Suppressor macrophage treated with lipopolysaccharide for 1 hour (primary cell): ENCODE data around the gene SWAP70.
A peak's percentile ranks its signal among the peaks of the same experiment; 100 is the strongest.

Experiments used
- DNase-seq, 3 donors: peaks; one replicate each; pipeline ENCODE4 v3.0.0-alpha.2; 2020 to 2022

Gene SWAP70

DNA sequence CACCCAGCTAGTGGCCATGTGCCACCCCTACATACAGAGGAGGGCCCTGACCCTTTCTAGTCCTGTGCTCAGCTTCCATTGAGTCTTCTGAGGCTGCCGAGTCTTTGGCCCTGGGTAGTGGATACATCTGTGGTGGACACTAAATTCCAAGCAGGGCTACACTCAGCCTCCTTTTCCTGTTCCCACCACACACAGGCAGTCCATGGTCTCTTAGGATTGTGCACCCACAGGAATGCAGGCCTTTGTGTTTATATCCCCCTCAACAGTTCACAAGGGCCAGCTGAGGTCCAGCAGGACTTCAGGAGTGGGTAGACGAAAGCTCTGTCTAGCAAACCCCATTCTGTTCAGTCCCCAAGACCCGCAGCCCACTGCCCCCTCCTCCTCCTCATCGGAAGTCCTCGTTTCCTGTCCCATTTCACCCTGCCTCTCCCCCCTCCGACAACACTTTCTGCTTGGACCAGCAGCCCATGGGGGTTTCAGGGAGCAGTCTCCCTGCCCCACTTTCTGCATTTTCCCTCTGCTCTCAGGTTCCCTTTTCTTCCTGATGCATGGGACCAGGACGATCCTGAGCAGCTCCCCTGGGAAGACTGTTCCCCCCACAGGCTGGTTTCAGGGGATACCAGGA lies 91.8 kb downstream of the SWAP70 start:
- no peak for DNase-seq

DNA sequence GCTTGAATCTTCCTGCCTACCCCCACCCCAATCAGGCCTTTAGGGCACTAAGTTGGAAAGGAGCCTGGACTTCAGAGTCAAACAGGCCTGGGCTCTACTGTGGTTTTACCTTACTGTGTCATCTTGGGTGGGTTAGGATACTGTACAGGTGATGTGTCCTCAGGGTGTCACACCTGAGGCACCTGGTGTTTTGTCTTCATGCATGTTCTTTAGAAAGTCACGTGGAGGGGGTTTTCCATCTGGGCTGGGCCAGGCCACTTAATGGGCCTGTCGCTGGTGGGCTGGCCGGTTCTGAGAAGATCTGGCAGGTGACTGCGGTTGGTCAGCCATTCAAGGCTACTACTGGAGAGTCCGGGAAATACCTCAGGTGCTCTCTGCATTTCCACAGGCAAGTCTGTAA lies 92.6 kb downstream of the SWAP70 start:
- DNase-seq: no peak

DNA sequence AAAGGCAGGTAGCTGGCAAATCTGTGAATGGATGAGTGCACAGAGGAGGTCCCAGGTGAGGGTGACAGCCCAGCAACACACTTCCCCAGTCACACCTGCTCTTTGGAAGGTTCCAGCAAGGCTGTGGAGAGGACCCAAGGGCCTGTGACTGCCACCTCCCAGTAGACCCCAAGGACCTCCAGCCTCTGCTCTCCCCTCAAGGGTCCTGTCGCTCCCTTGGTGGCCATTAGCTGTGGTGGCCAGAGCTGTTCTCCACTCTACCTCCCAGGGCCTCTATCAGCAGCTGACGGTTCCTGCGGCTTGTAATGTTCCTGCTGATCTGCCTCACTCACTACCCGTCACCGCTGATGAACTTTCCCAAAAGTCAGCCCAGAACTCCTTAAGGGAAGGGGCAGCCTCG lies 93.0 kb downstream of the SWAP70 start:
- DNase-seq: no peak

DNA sequence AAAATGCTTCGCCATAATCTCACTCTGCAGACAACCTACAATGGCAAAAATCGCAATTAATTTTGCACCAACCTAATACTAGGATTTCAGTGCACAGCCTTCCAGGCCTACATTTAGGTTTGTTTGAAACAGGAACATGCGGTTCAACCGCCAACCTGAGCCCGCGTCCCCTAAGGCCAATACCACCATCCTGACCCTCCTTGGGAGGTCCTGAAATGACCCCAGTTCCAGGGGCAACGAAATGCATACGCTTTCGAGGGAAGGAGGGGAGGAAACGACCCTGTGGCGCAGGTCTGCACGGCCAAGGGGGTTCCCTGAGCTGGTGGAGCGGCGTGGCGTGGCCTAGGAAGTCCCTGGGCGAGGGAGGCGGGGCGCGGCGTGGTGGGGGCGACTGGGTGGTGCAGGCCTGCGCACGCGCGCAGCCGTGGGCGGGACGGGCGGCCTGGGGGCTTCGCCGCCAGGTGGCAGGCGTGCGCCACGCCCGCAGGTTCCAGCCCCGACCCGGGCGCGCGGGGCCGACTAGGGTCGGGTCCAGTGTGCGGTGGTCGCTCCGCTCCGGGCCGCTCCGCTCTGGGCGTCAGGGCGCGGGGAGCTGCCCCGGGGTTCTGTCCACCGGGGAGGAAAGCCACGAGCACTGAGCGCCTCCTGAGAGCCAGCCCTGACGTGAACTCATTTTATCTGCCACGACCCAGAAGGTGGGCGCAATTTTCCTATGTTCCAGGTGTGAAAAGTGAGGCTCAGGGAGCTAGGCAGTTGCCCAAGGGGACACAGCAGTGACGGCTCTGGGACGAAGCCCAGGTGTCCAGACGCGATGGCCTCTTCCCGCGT lies 94.1 kb downstream of the SWAP70 start:
- DNase-seq: peak; percentile 93 to 99 (median 97)

DNA sequence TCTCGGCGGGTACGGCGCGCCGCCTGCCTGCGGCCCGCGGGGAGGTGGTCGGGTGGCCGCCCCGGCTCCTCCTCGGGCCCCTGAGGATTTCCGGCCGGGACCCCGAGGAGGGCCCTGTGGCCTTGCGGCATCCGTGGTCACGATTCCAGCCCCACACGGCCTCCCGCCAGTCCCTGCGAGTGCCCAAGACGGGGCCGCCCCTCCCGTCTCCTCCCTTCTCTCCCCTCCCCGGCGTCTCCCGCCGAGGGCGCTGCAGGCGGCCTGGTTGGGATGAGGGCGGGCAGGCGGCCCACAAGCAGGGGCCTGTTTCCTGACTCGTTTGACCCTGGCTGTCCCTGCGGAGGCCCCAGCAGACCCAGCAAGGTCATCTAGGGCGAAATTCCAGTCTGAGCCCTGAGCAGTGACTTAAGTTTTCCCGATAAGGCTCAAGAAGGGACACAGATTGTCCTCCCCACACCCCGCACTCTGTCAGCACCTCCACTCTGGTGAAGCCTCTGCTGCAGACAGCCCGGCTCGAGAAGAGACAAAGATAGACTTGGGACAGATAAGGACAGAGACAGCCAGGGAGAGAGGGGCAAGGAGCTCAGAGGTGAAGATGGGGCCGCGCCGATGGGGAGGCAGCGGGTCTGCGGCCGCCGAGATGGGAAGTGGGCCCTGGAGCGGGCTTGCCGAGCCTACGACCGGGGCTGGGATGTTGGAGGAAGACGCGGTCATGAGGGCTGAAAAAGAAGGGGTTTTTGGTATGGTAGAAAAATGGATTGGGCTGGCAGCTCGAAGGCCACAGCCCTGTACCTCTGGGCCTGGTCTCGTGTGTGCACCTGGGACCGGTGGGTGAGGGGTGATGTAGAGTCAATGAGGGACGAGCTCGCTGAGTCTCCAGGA lies 95.0 kb downstream of the SWAP70 start:
- peak; percentile 67 to 84 (median 69) for DNase-seq

DNA sequence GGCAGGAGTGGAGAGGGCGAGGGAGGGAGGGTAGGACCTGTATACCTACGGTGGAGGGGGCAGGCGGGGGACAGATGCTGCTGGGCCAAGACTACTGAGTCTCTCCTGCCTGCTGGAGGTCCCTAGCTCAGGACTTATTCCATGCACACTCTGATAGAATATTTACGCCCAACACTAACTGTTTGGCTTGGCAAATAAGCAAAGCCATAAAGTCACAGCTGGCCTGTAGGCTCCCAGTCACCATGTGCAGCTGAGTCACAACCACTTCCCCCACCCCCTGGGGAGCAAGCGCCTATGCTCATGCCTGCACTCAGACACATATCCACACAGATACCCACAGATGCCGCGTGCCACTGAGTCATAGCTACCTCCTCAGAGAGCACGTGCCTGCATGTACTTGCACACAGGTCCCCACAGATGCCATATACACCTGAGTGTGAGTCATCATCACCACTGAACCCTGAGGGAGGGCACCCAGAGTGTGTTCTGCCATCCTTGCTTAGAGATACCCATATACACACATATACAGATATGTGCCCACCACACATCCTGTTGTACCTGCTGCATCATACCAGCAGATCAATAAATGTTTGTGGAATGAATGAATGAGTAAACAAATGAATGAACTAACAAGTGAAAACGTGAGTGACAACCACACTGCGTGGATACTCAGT lies 95.8 kb downstream of the SWAP70 start:
- DNase-seq: peak; percentile 95 to 96 (median 95)

DNA sequence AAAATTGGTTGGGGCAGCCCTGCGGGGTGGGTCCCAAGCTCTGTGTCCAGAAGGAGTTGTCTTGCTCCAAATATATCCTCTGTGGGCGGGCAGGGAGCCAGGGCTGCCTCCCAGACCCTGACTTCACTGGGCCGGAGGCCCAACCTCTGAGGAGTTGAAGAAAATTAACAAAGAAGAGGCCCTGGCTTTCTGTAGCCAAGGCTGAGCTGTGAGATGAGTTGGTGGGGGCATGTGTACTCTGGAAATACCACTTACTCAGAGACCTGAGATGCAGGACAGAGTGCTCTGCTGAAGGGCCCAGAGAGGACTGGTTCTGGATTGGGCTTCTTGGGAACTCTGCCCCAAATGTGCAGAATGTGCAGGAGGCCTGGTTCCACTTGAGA lies 96.3 kb downstream of the SWAP70 start:
- DNase-seq: peak in 2 of 3 donors; percentile 34 to 35

DNA sequence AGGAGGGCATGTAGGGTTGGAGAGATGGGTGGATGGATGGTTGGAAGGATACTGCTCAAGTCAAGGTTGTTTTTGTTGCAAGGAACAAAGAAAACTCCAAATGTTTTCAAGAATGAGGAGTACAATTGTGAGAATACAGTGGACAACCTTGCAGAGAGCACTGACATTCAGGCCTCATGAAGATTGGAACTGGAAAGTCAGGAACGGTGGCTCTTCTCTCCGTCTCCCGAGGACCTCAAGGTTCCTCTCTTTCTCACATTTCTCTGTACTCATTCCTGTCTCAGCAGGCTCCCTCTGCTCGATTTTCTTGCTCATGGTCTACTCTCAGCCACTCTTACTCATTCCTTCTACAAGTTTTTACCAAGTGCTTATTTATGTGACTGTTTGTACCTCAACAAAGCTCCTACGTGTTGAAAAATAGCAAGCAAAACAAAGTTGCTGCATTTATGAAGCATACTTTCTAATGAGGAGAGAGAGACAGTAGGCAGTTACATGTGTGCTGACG lies 97.6 kb downstream of the SWAP70 start:
- DNase-seq: no peak

DNA sequence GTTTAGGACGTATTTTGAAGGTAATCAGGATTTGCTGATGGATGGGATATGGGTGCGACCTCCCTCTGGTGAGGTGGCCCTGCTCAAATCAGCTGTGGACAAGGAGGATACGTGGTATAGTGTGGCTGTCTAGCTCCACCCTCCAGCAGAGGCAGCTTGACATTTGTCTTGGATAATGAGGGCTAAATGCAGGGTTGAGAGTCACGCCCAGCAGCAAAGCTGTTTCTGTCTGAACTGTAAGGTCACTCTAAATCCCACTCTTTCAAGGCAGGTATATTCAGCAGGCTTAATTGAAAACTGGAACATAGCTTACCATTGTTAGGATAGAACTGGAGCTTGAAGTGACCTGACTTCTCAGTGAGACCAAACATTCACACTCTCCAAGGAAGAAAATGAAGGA lies 98.7 kb downstream of the SWAP70 start:
- DNase-seq: no peak

DNA sequence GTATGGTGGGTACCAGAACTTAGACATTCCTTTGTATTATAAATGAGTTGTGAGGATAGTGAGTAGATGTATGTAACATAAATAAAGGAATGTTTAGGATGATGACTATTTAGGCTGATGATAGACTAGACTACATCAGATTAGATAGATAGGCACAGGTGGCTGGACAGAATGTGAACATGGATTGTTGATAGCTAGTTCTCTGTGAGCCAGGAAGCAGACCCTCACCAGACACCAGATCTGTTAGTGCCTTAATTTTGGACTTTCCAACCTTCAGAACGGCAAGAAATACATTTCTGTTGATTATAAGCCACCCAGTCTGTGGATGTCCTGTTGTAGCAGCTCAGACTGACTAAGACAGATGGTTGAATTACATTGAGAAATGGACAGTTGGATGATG lies 99.4 kb downstream of the SWAP70 start:
- DNase-seq: no peak

DNA sequence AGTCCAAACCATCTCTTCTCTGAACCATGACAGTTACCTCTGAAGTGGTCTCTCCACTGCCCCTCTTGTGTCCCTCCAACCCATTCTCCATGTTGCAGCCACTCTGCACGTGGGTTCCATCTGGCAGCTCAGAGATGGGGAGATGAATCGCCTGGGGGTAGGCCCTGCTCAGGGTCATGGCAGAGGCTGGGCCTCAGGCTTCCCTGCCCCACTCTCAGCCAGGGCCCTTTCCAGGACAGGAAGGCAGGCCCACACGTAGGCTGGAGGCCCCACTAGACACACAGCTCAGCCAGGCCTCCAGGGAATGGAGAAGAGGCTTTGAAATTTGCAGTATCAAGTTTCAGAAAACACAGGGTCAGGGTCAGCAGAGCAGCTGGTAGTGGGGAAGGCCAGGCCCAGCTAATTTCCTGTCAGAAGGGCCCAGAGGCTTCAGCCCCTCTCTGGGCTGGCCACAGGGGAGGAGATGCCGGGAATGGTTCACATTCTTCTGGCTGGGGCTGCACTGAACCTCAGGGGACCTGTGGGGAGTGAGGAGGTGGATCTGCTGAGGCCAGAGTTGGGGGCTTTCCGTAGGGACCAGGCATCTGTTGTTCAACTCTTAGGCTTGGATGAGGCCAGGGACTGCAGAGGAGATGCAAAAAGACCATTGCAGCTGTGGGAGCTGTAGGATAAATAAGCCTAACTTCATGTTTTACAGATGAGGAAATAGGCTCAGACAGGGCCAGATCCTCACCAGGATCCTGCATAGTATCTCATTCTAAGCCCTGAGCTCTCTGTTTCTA lies 101.6 kb downstream of the SWAP70 start:
- DNase-seq: no peak

DNA sequence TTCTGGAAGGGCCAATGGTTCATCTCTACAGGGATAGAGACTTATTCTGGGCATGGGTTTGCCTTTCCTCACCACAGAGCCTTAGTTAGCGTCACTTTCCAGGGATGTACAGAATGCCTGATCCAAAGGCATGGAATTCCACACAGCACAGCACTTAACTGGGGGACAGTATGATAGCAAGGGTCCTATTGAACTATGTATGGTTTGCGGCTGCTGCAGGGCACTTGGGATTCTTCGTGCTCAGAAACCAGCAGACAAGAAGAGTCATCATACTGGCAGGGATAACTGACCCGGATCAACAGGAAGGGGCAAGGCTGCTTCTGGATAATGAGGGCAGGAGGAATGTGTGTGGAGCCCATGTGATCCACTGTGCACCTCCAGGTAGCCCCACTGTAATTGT lies 105.7 kb downstream of the SWAP70 start:
- no peak for DNase-seq

DNA sequence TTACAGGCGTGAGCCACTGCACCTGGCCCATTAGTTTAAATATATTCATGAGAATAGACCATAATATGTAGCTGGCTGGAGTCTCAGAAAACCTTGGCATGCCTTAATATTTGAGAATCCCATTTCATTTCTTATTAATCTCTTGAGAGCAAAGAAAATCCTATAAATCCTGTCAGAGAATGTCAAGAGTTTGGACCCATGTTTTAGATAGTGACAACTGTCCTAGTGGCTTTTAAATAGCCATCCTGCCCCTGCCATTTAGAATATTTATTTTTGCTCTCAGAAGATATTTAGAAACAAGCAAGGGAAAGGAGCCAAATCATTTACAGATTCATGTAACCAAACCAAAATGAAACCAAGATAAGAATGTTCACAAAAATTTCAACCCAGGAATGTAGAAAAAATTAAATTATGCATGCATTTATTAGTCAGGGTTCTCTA lies 107.2 kb downstream of the SWAP70 start:
- no peak for DNase-seq

DNA sequence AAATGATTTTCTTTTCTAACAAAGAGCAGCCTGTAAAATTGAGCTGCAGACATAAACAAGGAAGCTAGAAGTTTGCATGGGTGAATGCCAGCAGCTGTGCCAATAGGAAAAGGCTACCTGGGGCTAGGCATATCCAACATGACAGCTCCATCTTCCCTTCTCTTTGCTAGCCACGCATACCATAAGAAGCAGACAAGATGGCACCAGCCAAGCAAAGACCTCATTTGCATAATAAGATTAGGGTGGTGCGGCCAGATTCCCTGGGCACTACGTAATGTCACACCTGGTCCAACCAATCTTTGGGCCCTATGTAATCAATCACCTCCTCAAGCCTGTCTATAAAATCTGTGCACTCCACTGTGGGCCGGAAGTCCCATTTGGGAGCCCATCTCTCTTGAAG lies 108.3 kb downstream of the SWAP70 start:
- DNase-seq: no peak

DNA sequence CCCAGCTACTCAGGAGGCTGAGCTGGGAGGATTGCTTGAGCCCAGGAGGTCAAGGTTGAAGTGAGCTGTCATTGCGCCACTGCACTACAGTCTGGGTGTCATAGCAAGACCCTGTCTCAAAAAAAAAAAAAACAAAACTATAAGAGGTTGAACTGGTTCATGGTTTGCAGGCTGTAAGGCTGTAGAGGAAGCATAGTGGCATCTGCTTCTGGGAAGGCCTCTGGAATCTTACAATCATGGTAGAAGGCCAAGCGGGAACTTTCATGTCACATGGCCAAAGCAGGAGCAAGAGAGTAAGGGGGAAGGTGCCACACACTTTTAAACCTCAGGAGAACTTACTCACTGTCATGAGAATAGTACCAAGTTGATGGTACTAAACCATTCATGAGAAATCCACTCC lies 109.6 kb downstream of the SWAP70 start:
- no peak for DNase-seq

DNA sequence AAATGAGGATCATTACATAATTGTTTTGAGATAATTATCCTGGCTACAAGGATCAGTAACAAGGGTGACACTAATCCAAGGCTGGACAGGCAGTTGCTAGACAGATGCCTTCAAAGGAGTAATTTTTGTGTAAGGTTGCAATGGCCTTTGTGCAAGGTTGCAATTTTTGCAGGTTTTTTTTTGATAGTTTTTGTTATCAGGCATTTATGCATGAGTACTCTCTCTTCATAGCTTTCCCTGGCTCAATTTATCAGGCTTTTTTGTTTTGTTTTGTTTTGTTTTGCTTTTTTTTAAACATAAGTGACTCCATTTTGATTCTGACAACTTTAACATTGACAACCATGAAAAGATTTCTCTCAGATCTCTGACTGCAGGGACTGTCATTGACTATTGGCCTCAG lies 110.2 kb downstream of the SWAP70 start:
- DNase-seq: no peak

DNA sequence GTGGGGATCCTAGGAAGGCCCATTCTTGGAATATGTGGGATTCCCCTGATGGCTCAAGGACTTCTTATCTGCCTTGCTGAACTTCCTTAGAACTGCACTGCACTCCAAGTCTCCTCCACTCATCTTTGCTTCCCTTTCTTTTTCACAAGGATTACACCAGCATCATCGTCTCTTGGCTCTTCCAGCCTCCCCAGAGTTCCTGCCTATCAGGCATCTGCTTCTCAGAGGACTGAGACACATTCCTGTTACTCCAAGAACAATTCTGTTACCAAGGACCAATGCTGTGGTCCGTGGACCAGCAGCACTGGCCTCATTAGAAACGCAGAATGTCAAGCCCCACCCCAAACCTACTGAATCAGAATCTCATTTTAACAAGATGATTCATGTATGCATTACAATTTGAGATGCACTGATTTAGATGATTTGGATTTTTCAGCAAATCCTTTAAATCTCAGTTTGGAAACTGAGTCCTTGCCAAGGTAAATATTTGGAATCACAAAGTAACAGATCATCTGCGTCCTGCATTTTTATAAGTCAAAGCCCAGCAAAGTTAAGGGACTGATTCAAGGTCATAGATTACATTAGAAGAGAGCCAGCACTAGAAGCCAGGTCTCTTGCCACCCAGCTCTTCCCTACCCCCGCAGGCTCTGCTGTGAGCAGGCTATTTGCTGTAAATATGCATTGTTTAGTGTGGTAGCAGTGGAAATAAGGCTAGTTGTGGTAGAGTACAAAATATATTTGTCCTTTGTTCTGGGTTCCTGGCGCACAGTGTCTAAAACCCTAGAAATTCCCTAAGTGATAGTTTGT lies 110.9 kb downstream of the SWAP70 start:
- no peak for DNase-seq

DNA sequence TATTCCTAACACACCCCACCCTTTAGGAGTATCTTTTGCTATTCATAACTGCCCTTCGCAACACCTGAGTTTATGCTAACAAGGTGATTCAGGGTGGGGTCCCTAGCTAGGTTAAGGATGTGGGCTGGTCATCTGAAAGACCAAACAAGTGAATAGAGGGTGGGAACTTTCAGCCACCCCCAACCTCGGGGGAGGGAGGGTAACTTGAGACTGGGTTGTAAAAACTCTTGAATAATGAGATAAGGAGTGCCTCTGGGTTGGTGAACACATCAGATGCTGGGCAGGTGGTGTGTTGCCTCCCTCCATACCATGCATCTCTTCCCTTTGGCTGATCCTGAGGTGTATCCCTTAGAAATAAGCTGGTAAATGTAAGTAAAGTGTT lies 111.5 kb downstream of the SWAP70 start:
- no peak for DNase-seq

DNA sequence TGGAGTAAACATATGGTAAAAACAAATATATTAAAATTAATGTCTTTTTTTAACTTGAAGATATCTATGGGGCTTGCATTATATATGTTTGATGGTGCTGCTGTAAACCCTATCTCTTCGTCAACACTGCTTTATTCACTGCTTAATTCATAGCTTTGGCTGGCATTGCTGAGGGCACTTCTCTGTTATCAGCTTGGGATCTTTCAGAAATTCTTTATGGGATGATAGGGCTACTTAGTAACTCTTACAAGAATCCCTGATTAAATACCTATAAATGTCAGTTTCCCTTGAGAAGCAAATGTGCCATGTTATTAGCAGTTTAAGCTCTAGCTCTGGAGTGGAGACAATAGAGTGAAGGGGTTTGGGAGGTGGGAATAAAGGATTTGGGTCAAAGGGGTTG lies 112.3 kb downstream of the SWAP70 start:
- no peak for DNase-seq

DNA sequence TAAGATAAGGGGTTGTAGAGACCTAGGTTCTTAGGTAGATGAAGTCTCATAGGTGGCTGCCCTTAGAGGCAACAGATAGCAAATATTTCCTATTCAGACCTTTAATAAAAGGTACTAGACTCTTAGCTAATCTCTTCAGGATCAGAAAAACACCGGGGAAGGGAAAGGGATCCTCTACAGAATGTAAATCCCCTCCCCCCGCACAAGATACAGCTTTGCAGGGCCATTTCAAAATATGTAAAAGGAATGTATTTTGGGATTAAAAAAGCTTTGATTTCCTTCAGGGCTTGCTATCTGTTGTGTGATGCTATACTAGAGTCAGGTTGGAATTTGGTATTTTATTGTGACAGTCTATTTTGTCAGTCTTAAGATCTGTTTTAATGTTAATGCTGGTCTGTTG lies 113.2 kb downstream of the SWAP70 start:
- no peak for DNase-seq

DNA sequence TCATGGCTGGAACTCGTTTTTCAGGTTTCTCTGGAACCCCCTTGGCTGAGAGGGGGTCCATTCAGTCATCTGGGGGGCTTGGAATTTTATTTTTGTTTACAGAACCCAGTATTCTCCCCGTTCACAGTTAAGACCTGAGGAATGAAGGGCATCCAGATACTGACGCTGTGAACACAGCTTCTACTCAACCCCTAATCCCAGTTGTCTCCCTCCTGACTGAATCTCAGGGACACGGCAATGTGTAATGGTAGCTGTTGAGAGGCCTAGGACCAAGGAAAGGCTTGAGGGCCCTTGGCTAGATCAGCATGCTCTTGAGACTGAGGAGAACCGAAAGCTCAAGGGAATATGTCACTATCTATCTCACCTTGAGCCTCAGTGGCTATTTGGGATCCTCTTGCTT lies 113.6 kb downstream of the SWAP70 start:
- DNase-seq: no peak
